ENCODE measurements around the gene ZNF423. TPM values are rescaled to one million over a fixed set of nuclear protein-coding genes. Genes with fewer than 3 reads are reported as not detected.

ZNF423 gene
- total and polyA plus RNA-seq, 7 donors: 0.69 to 19.7 (median 3.6) TPM

DNA sequence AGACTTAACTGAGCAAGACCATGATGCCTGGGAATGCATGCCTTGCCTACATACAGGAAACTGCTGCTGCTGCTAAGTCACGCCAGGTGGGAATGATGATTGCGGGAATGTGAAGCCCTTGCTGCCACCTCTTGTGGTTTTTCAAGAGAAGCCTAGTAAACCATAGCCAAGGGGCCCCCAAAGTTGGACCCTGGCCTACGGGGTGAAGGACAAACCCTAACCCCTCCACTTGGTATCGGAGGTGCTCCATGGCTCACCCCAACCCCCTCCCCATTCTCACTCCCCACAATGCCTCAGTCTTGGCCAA, 233.9 kb downstream of the ZNF423 start:
- Histone ChIP-seq H3K4me3 (no peak overlapping the region), H3K27me3 (no peaks in the 10 kb centered on the region), H3K4me1 (peaks cover 0 to 25% (median 22%) of the 10 kb centered on the region in 4 donors), H3K36me3 (no peaks in the 10 kb centered on the region), H3K27ac (no peak overlapping the region), H3K9me3 (no peaks in the 10 kb centered on the region)
- TF ChIP-seq POLR2A (IDR thresholded peaks at IDR 0.05) (no peak), CTCF (IDR thresholded peaks at IDR 0.05) (no peak), POLR2AphosphoS5 (IDR thresholded peaks at IDR 0.05) (no peak), EP300 (IDR thresholded peaks at IDR 0.05) (no peak)
- intact Hi-C loops (cut with DNase I): loop anchor here (10.0 kb wide), 1 partner anchor 123 kb away; no protein-coding TSS in a partner anchor
- DNase-seq: peak; percentile 36
- 69 to 95% methylated on average over 4 of the region's 4 CpGs for WGBS, 2 donors

DNA sequence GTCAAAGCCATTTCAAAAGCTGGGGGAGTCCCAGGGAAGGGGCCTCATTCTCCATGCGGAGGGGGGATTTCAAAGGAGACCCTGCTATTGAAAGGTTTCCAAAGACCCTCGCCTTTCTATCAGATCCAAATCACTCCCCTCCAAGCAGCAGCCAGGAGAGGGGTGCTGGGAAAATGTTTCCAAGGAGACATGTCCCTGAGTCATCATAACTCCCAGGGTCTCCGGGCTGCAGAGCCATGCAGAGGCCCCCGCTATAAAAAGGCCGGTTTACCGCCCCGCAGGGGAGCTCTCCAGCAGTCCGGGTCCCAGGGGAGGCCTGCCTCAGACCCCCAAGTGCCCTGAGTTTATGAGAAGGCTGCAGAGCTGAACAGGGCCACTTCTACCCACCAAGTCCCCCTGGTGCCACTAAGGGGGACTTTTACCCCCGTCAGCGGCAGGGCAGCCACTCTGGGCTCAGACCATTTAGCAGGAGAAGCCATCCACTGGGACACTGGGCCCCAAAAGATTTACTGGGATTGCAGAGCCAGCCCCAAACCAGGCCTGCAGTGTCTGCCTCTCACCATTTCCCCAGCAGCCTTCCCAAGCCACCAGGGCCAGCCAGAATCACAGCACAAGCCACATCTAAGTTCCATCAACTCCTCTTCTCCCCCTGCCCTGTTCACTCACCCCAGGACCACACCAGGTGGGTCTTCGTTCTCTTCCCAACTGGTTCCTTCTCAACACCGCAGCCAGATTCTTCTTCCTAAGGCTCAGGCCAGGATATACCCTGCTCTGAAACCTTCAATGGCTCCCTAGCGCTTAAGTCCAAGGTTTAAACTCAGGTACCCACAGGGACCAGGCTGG, 234.4 kb downstream of the ZNF423 start:
- WGBS, 2 donors: 85 to 87% methylated on average over 13 of the region's 13 CpGs
- no peaks in the 10 kb centered on the region for H3K9me3 ChIP-seq
- intact Hi-C loops (cut with DNase I): loop anchor here (10.0 kb wide), 1 partner anchor 123 kb away; no protein-coding TSS in a partner anchor
- no peaks in the 10 kb centered on the region for H3K27me3 ChIP-seq
- H3K27ac ChIP-seq: peak overlapping the region; percentile 64 to 76 (median 74)
- H3K4me1 ChIP-seq: peaks cover 0 to 25% (median 22%) of the 10 kb centered on the region in 4 donors
- H3K36me3 ChIP-seq: no peaks in the 10 kb centered on the region
- TF ChIP-seq CTCF (IDR thresholded peaks at IDR 0.05): no peak
- no peak for TF ChIP-seq EP300 (IDR thresholded peaks at IDR 0.05)
- TF ChIP-seq POLR2A (IDR thresholded peaks at IDR 0.05): no peak
- no peak for TF ChIP-seq POLR2AphosphoS5 (IDR thresholded peaks at IDR 0.05)
- peak; percentile 58 for DNase-seq
- no peak overlapping the region for H3K4me3 ChIP-seq

- peaks cover 0 to 25% (median 22%) of the 10 kb centered on the region in 4 donors for H3K4me1 ChIP-seq
- no peak overlapping the region for H3K4me3 ChIP-seq
- H3K36me3 ChIP-seq: no peaks in the 10 kb centered on the region
- DNase-seq: no peak
- intact Hi-C loops (cut with DNase I): loop anchor here (10.0 kb wide), 1 partner anchor 124 kb away; no protein-coding TSS in a partner anchor
- peak overlapping the region; percentile 64 to 76 (median 74) for H3K27ac ChIP-seq
- no peaks in the 10 kb centered on the region for H3K9me3 ChIP-seq
- 71 to 74% methylated on average over 6 of the region's 6 CpGs for WGBS, 2 donors
- H3K27me3 ChIP-seq: no peaks in the 10 kb centered on the region
- TF ChIP-seq POLR2A (IDR thresholded peaks at IDR 0.05) (no peak), CTCF (IDR thresholded peaks at IDR 0.05) (no peak), POLR2AphosphoS5 (IDR thresholded peaks at IDR 0.05) (no peak)
These were observed 235.1 kb downstream of the ZNF423 start for GRCh38 chr16:49620869-49621240.

GRCh38 chr16:49620158-49620868, 235.6 kb downstream of the ZNF423 start:
- no peaks in the 10 kb centered on the region for H3K27me3 ChIP-seq
- peak overlapping the region; percentile 64 to 76 (median 74) for H3K27ac ChIP-seq
- H3K4me3 ChIP-seq: no peak overlapping the region
- WGBS, 2 donors: 67% methylated on average over 11 of the region's 11 CpGs
- no peaks in the 10 kb centered on the region for H3K9me3 ChIP-seq
- no peaks in the 10 kb centered on the region for H3K36me3 ChIP-seq
- DNase-seq: peak; percentile 89
- H3K4me1 ChIP-seq: peaks cover 0 to 25% (median 22%) of the 10 kb centered on the region in 4 donors
- intact Hi-C loops (cut with DNase I): loop anchor here (10.0 kb wide), 1 partner anchor 124 kb away; no protein-coding TSS in a partner anchor
- peak in 2 of 4 donors; percentile 21 to 57 for TF ChIP-seq POLR2AphosphoS5 (IDR thresholded peaks at IDR 0.05)
- no peak for TF ChIP-seq POLR2A (IDR thresholded peaks at IDR 0.05)
- no peak for TF ChIP-seq EP300 (IDR thresholded peaks at IDR 0.05)
- TF ChIP-seq CTCF (IDR thresholded peaks at IDR 0.05): no peak
